Caco-2 (cell line): ENCODE data around the gene SERPINB5. TPM values are rescaled to one million over a fixed set of nuclear protein-coding genes. Genes with fewer than 3 reads are reported as not detected.

Experiments used
- BruUV-seq: library from RNA; stranded (reverse); fragments of 400-500 nt; replicated peaks from 2 replicates; lab custom pipeline; 2021; lab: Mats Ljungman, UMichigan
- CTCF ChIA-PET: fragments of 300-600 bp; sonication (Branson Sonifier 250); formaldehyde crosslinking; loops from one replicate; lab custom pipeline; 2022; ENCODE audit warnings: antibody characterized with exemption; lab: Charles Lee
- POLR2A ChIA-PET: fragments of 300-600 bp; sonication (Branson Sonifier 250); formaldehyde crosslinking; loops from one replicate; lab custom pipeline; 2022; ENCODE audit warnings: antibody characterized with exemption; lab: Charles Lee
- DNase-seq, 2 experiments: peaks; one replicate each; pipeline versions ENCODE4 v3.0.0 to v3.0.0-alpha.2; 2020 to 2022
- H3K27me3 ChIP-seq: replicated peaks from 2 replicates; pipeline ENCODE4 v1.6.0; 2011; ENCODE audit warnings: low read length; ENCODE audit not compliant: control insufficient read depth, insufficient read depth
- H3K36me3 ChIP-seq: 2 replicates; pipeline ENCODE4 v1.5.1; 2011; ENCODE audit warnings: low read length; ENCODE audit not compliant: control insufficient read depth, insufficient read depth
- H3K4me1 ChIP-seq: fragments of 250-450 bp; sonication (Bioruptor Pico); 2 replicates; pipeline ENCODE4 v1.5.1; 2020; ENCODE audit warnings: mild to moderate bottlenecking
- H3K4me3 ChIP-seq: 2 replicates; pipeline ENCODE4 v1.5.1; 2011; ENCODE audit warnings: low read depth, mild to moderate bottlenecking, control low read depth, low read length
- H3K9me3 ChIP-seq: fragments of 250-450 bp; sonication (Bioruptor Pico); 2 replicates; pipeline ENCODE4 v1.5.1; 2020; ENCODE audit warnings: mild to moderate bottlenecking, moderate library complexity
- H3K27ac Mint-ChIP-seq: one replicate; pipeline ENCODE4 v1.8.0; 2022; ENCODE audit warnings: mixed read lengths; ENCODE audit not compliant: unreplicated experiment
- H3K27me3 Mint-ChIP-seq: one replicate; pipeline ENCODE4 v1.8.0; 2022; ENCODE audit warnings: mixed read lengths; ENCODE audit not compliant: insufficient read depth, unreplicated experiment
- H3K36me3 Mint-ChIP-seq: one replicate; pipeline ENCODE4 v1.8.0; 2022; ENCODE audit warnings: mild to moderate bottlenecking, mixed read lengths; ENCODE audit not compliant: insufficient read depth, unreplicated experiment
- H3K4me1 Mint-ChIP-seq: one replicate; pipeline ENCODE4 v1.8.0; 2022; ENCODE audit warnings: low read depth, mixed read lengths; ENCODE audit not compliant: unreplicated experiment
- H3K4me3 Mint-ChIP-seq: one replicate; pipeline ENCODE4 v1.8.0; 2022; ENCODE audit warnings: mild to moderate bottlenecking, moderate library complexity, mixed read lengths; ENCODE audit not compliant: unreplicated experiment
- H3K9me3 Mint-ChIP-seq: one replicate; pipeline ENCODE4 v1.8.0; 2022; ENCODE audit warnings: mixed read lengths; ENCODE audit not compliant: unreplicated experiment
- CTCF ChIP-seq, 2 experiments: fragments of 200-600 bp in 1 of 2; IDR thresholded peaks; 1 replicate in 1 of 2; 2 replicates in 1 of 2; pipeline versions ENCODE4 v1.5.1 to v1.8.0; 2011 to 2022; ENCODE audit warnings: antibody characterized with exemption in 1 of 2, control low read depth in 1 of 2, inconsistent platforms in 1 of 2, low read depth in 1 of 2, low read length in 1 of 2, mild to moderate bottlenecking in 1 of 2, moderate library complexity in 1 of 2; ENCODE audit not compliant: insufficient read depth in 1 of 2, severe bottlenecking in 1 of 2, unreplicated experiment in 1 of 2
- intact Hi-C: fragments of 100-400 bp; cut with micrococcal nuclease; formaldehyde crosslinking; loops from one replicate; pipeline ENCODE4 v1.10.0; 2022; ENCODE audit not compliant: unreplicated experiment
- total RNA-seq: library from RNA; stranded (reverse); gene quantifications from 2 replicates; pipeline ENCODE4 v1.2.3, GENCODE V29; 2022

Gene SERPINB5
- total RNA-seq, 1 experiment from 2014 or later: not detected

- BruUV-seq: no TSS peak
- no peaks in the 10 kb centered on the region for H3K36me3 Mint-ChIP-seq
- DNase-seq: no peak
- Histone ChIP-seq H3K36me3 (no peaks in the 10 kb centered on the region), H3K4me1 (no peaks in the 10 kb centered on the region), H3K27me3 (no peaks in the 10 kb centered on the region), H3K9me3 (no peaks in the 10 kb centered on the region), H3K4me3 (no peak overlapping the region)
- H3K4me3 Mint-ChIP-seq: no peak overlapping the region
- no peak for TF ChIP-seq CTCF (IDR thresholded peaks at IDR 0.05; ENCODE audit: insufficient read depth in 1 of 2, low read depth in 1 of 2, low read length in 1 of 2, severe bottlenecking in 1 of 2, unreplicated experiment in 1 of 2)
- no peaks in the 10 kb centered on the region for H3K27me3 Mint-ChIP-seq
- ChIA-PET POLR2A (no interaction called here), CTCF (no interaction called here)
- no peak overlapping the region for H3K27ac Mint-ChIP-seq
- intact Hi-C loops: no loop called here
- no peaks in the 10 kb centered on the region for H3K9me3 Mint-ChIP-seq
- no peaks in the 10 kb centered on the region for H3K4me1 Mint-ChIP-seq
These were observed 1.2 kb downstream of the SERPINB5 start for GRCh38 chr18:63477968-63478367.

- no peak for TF ChIP-seq CTCF (IDR thresholded peaks at IDR 0.05; ENCODE audit: insufficient read depth in 1 of 2, low read depth in 1 of 2, low read length in 1 of 2, severe bottlenecking in 1 of 2, unreplicated experiment in 1 of 2)
- ChIA-PET POLR2A (no interaction called here), CTCF (no interaction called here)
- Histone ChIP-seq H3K27me3 (no peaks in the 10 kb centered on the region), H3K36me3 (no peaks in the 10 kb centered on the region), H3K4me3 (no peak overlapping the region), H3K9me3 (no peaks in the 10 kb centered on the region), H3K4me1 (no peaks in the 10 kb centered on the region)
- H3K27me3 Mint-ChIP-seq: no peaks in the 10 kb centered on the region
- no TSS peak for BruUV-seq
- intact Hi-C loops: no loop called here
- H3K27ac Mint-ChIP-seq: no peak overlapping the region
- H3K36me3 Mint-ChIP-seq: no peaks in the 10 kb centered on the region
- no peaks in the 10 kb centered on the region for H3K4me1 Mint-ChIP-seq
- no peaks in the 10 kb centered on the region for H3K9me3 Mint-ChIP-seq
- no peak overlapping the region for H3K4me3 Mint-ChIP-seq
- no peak for DNase-seq
These were observed 3.1 kb downstream of the SERPINB5 start for GRCh38 chr18:63479826-63480225.

- intact Hi-C loops: no loop called here
- H3K4me3 Mint-ChIP-seq: no peak overlapping the region
- no peak for TF ChIP-seq CTCF (IDR thresholded peaks at IDR 0.05; ENCODE audit: insufficient read depth in 1 of 2, low read depth in 1 of 2, low read length in 1 of 2, severe bottlenecking in 1 of 2, unreplicated experiment in 1 of 2)
These were observed 3.7 kb downstream of the SERPINB5 start for GRCh38 chr18:63480476-63480875.

More at GRCh38 chr18:63480476-63480875, 3.7 kb downstream of the SERPINB5 start:
- POLR2A ChIA-PET: no interaction called here
- H3K27me3 ChIP-seq: no peaks in the 10 kb centered on the region
- H3K27ac Mint-ChIP-seq: no peak overlapping the region
- H3K4me1 Mint-ChIP-seq: no peaks in the 10 kb centered on the region
- H3K4me3 ChIP-seq: no peak overlapping the region
- BruUV-seq: no TSS peak
- no peaks in the 10 kb centered on the region for H3K9me3 ChIP-seq
- H3K9me3 Mint-ChIP-seq: no peaks in the 10 kb centered on the region
- H3K36me3 Mint-ChIP-seq: no peaks in the 10 kb centered on the region
- H3K27me3 Mint-ChIP-seq: no peaks in the 10 kb centered on the region
- CTCF ChIA-PET: no interaction called here
- no peak for DNase-seq
- H3K36me3 ChIP-seq: no peaks in the 10 kb centered on the region
- no peaks in the 10 kb centered on the region for H3K4me1 ChIP-seq
